ENCODE results near the gene GDF7.

The GDF7 gene

DNA sequence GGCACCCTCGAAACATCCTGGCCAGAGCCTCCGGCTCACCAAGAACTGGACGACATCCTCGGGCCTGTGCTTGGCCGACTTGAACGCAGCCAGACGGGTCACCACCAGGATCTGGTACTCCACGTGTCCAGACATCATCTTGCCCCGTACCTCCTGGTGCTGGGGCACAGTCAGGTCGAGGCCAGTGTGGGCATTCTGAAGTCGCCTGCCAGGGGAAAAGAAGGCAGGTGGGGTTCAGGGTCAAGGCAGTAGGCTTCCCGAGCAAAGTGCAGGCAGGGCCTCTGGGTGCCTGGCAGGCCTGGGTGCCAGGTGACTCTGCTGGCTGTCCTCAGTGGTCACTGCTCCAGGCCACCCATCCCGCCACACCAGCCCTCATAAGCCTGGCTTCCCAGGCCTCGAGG lies 21.6 kb upstream of the GDF7 start:
- no peak for DNase-seq (ENCODE audit: low spot score)

DNA sequence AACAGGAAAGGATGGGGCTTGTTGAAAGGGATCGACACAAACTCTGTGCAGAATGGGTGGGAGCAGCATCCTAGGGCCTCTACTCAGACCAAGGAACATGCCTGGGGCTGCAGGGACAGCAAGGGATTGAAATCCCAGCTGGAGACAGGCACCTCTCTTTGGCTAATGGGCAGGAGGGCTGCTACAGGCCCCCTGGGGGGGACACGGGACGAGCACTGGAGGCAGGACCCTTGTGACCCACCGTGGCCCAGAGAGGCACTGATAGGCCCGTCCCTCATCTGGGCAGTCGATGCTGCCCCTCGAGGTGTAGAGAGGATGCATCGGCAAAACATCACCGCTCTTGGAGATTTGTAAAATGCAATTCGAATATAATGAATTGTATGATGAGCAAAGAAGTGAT lies 21.2 kb upstream of the GDF7 start:
- no peak for DNase-seq (ENCODE audit: low spot score)

DNA sequence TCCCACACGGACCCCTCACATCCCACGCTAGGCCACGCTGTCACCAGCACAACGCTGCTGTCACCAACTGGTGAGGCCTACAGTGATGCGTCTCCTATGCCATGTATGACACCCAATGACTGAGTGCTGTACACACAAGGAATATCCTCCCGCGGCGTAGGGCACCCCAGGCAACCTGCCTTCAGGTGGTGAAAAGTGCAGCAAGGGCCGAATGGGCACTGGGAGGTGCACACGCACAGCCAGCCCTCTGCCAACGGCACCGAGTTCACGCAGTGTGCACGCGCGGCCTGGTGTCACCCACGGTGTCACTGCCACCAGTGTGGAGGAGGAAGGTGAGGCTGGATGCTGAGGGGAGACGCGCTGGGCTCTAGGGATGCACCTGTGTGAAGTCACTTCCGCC lies 20.5 kb upstream of the GDF7 start:
- DNase-seq (ENCODE audit: low spot score): no peak

DNA sequence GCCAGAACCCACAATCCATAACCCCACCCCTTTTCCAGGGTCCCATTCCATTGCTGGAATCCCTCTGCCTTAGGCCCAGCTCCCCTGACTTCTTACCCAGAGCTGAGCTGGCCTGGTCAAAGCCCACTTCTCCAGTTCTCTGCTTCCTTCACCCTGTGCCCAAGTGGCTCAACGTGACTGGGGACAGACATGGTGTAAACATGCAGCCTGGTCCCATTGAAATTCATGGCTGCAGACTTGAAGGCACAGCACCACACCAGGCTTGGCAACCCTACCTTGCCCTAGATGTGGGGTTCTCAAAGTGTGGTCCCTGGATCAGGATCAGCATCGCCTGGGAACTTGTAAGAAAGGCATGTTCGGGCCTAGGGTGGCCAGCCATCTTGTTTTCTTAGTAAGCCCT lies 19.7 kb upstream of the GDF7 start:
- DNase-seq (ENCODE audit: low spot score): no peak

DNA sequence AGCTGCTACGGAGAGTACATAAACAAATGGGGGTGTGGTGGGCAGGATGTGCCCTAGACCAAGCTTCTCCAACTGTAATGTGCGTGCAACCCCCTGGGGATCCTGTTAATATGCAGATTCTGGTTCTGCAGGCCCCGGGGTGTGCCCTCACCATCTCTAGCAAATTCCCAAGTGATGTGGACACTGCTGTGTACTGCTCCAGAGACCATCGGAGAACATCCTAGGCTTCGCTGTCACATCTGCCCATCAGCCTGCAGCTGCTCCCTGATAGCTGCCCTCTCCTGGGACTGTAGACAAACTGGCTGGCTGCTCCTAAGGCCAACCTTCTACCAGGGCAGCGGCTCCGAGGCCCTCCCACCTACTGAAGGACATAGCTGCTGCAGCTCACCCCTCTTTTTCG lies 19.2 kb upstream of the GDF7 start:
- DNase-seq (ENCODE audit: low spot score): no peak

DNA sequence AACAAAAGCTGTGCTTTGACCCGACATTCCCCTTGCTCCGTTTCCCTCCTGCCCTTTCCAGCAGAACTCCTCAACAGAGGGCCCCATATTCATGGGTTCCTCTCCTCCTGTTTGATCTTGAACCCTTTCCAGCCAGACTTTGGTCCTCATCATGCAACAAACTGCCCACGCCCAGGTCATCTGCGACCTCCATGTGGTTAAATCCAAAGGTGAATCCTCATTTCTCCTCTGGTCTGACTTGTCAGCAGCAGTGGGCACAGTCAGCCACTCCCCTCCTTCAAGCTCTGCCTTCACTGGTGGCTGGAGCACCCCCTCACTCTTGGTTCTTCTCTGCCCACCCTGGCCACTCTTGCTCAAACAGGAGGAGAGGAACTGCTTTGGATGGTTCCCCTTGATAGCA lies 18.7 kb upstream of the GDF7 start:
- DNase-seq (ENCODE audit: low spot score): no peak

DNA sequence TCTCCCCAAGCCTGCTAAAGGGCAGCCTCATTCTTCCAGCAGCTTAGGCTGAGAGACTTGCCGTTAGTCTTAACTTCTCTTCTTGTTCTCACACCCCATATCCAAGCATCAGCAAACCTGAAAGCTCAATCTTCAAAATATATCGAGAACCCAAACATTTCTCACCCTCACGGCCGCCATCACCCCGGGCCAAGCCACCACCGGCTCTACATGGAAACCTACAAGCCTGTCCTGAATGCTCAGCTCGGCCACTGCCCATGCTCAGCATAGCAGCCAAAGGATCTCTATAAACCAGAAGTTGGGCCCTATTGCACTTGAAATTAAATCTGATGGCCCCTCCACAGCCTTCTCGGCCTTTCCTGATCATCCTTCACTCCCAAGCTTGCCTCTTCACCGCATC lies 18.1 kb upstream of the GDF7 start:
- no peak for DNase-seq (ENCODE audit: low spot score)

DNA sequence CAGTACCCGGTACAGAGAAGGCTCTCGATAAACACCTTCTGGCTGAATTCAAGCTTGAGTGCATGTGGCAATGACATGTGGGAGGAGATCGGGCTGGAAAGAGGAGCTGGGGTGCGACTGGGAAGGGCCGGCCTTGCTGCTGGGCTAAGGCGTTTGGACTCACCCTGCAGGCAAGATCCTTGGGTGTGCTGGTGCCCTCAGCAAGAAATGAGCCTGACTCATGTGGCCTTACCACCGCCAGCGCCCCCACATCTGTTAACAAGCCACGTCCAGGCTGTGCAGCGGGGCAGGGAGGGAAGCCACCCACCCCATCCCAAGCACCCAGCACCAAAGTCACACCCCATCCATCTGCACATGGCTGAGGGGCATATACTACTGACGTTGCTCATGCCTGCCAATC lies 17.4 kb upstream of the GDF7 start:
- no peak for DNase-seq (ENCODE audit: low spot score)

DNA sequence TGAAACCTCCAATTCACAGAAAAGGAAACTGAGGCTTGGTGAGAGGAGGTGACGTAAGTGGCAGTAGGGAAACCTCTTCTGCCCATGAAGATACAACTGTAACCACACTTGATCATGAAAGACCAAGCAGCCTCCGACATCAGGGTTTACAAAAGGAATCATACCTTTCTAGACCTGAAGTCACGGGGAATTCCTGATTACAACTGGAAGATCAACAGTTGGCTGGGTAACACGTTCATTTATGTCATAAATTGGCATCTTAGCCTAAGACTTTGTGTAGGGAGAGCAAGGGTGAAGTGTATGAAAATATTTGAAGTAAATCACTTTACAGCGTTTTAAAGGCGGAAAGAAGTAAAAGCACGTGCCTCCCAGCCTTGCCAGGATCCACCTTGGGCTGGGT lies 17.0 kb upstream of the GDF7 start:
- no peak for DNase-seq (ENCODE audit: low spot score)

DNA sequence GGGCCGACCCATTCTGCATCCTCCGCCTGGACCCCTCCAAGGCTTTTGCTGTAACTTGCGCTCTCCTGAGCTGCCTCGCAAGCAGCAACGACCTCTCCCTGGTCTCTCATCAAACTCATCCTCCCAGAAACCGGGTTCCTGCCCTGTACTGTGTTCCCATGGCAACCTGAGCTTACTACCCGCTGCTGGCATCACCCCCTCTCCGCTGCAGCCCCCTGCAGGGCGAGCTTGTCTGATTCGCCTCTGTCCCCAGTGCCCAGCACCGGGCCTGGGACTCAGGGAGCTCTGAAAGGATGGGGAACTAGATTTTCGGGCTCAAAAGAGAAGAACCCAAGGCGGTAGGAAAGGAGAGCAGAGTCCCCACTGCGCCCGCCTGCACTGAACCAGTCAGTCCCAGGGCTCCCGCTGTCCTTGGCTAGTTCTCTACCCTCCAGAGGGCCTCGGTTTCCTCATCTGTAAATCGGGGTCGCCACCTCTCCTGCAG lies 16.5 kb upstream of the GDF7 start:
- DNase-seq (ENCODE audit: low spot score): no peak

DNA sequence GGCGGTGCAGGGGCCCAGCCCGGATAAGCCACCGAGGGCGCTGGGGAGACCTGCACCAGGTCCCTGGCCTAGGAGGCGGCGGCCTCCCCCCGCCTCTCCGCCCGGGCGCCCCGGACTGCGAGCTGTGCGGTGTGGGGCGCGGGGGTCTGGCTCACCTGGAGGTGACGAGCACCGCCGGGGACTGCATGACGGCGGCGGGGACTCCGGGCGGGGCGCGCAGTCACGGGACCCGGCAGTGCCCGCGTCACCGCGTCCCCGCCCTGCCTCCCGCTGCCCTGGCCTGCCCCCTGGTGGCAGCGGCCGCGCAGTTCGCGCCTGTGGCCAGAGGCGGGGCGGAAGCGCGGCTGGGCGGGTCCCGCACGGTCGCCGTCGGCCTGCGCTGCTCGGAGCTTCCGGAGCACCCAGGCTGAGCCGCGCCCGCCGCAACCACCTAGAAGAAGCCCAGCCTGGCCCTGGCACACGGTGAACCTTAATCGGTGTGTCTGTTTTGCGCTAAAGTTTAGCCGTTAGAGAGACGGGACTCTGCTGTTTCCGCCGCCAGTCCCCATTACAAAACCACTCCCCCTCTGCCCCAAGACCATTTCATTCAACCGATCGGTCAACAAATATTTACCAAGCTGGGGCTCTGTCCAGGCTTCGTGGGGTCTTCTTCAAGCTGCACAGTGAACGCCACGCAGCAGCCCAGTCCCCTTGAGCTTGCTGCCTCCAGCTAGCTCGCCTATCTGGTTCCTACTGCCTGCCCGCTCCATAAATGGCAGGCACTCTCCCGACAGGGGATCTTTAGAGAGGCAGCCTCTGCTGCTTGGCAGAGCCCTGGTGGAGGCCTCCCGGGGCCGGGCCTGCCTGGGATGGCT lies 15.8 kb upstream of the GDF7 start, which contains the start of gene HS1BP3:
HS1BP3 (minus strand) TSS at position 222 of the 854 bp plus-strand sequence; CDS start at position 187, 35 bp downstream.
- peak; percentile 97 for DNase-seq (ENCODE audit: low spot score)

DNA sequence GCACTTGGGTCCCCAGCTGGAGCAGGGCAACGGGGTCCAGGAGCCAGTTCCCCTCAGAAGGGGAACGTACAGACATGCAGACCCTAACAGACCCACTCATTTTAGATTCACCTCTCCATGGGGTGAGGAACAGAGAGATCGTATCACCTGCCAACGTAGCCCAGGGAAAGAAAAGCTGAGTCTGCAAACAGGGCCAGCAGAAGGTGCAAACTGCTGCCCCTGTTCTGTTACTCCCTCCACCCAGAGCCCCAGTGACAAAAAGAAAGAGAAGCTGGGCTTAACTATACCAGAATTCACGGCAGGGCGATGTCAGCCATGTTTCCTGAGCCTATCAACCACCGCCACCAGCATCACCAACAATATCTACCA lies 15.2 kb upstream of the GDF7 start:
- DNase-seq (ENCODE audit: low spot score): no peak

DNA sequence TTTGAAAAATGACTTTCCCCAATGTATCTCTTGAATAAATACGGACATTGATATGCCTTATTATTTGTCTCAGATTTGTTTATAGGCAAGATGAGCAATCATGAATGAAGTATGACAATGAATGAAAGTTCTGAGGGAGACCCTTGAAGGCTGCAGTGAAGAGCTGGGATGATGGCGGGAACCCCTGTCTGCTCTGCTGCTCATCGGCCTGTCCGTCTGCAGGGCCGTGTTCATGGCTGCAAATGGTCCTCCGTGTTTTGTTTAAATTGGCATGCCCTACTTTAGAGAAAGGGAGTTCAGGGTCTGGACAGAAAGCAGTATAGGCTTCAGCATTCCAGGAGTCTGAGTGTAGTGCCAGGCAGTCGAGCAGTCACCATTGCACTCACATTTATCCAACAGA lies 14.8 kb upstream of the GDF7 start:
- DNase-seq (ENCODE audit: low spot score): no peak

DNA sequence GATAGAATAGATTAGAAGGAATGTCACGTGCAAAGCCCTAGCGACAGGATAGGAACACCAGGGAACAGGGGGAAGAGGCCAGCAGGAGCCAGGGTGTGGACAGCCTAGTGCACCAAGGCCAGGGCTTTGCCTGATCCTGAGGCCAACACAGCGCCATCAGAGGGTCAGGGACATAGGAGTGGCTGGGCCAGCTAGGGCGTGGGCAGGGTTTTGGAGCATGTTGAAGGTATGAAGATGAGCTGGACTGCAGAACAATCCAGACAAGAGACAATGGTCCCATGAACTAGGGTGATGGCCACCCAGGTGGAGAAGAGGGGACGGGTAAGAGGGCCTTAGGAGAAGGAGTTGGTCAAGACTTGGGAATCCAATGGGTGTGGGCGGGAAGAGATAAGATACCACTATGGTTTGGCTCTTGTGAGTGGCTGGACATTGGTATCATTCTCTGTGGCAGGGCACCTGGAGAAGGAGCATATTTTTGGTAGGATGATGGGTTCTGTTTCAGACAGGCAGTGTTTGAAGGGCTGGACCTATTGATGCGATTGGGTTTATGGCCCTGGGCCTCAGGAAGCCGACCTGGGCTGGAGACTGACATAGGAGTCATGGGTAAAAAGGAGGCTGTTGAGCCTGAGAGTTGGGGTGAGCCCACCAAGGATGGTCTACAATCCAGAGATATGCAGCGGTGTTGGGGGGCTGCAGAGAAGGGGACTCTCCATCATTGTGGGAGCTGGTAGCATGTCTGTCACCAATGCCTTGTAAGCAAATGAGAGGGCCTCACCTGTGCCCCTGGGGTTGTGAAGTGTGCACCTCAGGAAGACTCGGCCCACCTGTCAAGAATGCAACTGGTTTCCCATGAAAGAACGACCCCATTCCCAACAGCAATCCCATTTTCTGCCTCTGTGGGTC lies 14.0 kb upstream of the GDF7 start:
- no peak for DNase-seq (ENCODE audit: low spot score)

DNA sequence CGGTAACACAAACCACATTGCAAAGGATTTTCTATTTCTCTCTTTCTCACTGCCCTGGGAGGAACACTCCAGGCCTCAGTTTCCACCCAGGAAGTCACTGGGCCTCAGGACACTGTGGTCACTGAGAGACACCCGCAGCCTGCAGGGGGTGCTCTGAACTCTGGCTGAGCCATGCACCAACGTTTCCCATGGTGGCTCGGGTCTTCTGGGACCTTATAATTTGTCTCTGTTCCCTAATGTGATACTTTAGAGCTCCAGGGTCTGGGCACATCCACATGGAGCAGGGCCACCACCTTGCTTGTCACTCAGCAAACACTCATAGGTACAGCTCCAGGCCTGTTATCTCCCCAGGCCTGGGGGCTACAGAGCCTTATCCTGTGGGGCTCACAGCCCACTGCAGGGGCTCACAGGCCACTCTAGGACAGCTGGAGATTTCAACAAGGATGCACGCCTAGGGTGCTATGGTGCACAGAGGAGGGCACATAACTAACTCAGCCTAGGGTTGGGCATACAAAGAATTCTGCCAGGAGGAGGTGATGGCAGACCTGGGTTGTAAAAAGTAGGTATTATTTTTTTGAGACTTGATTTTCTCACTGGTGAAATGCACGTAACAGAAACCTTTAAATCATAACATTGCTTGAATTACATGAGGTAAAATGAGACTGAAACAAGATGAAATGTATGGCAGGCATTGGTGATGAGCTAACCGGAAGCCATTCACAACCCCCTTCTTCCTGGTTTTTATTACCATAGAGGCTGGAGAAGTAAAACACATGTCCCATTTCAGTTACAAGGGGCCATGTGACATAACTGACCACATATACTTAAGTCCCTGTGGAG lies 13.0 kb upstream of the GDF7 start:
- DNase-seq (ENCODE audit: low spot score): no peak

DNA sequence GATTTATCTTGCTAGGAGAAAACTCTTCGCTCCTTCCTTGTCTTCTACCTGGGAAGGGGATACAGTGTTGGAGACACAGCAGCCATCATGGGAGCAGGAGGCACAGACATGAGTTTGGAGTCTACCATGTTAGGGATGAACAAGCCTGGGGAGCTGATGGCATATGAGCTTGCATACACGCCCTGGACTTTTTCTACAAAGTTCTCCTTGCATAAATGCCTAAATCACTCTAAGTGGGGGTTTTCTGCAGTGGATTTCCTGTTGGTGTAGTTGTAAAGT lies 12.5 kb upstream of the GDF7 start:
- DNase-seq (ENCODE audit: low spot score): no peak

DNA sequence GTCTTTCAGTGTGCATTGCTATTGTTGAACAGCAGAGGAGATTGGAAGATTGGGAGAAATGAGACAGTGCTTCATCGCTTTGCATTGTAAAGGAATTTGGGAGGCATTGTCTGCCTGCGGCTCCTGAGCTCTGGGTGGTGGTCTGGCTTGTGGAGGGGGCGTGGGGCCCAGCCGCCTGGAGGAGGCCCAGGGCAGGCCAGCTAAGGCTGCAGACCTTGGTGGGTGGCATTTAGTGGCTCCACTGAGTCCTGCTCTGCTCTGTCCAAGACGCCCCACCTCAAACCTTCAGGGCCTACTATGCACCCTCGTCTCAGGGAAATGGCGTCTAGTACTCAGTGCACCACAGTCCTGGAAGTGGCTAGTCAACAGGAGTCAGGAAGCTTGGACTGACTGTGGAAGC lies 10.4 kb upstream of the GDF7 start:
- no peak for DNase-seq (ENCODE audit: low spot score)

DNA sequence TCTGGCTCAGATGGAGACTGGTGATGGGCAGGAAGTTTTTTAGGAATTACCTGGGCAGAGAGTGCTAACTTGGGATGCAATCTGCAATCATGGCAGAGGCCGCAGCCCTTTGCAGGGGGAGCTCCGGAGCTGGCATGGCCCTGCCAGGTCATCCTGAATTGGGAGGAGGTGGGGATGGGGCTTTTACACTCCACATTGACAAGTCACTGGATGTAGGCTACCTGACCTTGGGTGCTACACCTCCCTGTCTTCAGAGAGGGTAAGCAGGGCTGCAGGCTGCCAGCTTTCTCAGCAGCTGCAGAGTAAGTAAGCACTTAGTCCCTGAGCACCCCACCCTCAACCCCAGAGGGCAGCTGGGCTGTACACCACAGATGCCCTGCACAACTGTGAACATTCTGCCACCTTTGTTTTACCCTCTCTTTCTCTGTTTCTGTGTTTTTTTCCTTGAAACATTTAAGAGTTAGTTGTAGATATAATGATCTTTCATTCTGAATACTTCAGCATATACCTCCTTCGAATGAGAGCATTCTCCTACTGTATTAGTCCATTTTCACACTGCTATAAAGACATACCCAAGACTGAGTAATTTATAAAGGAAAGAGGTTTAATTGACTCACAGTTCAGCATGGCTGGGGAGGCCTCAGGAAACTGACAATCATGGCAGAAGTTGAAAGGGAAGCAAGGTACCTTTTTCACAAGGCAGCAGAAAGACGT lies 9.3 kb upstream of the GDF7 start:
- no peak for DNase-seq (ENCODE audit: low spot score)

DNA sequence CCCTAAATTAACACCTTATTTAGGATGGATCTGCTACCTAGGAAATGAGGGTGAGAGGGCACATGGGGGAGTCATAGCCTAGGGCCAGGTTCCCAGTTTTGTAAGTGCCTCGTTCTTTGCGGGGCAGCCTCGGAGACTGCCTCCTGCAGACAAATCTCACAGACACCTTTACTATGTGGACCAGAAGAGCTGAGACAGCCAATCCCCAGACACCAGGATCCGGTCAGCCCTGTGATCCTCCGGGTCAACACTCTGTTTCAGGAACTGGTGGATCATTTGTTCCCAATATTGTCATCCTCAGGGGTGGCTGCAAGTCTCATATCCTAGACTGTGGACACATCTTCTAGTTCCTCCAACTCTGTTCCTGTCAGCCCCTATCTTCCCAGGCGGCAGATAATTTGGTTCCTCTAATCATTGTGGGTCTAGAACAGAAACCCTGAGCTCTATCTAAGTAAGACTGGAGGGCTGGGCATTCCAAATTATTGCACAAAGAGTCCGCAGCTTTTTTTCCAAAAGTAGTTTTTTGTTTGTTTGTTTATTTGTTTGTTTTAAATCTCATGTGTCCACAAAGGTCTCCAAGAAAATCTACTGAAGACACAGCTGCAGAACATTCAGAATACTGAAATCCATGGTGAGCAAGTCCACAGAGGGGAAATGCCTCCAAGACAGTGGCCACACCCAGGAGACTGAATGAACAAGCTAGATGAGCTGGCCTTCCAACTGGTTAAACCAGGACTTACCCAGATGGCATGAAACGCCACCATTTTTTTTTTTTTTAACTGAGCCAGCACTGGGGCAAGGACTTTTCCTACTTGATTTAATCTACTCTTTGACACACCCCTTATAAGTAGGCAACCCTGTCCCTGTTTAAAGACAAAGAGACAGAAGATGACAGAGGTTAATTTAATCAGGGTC lies 6.2 kb upstream of the GDF7 start:
- no peak for DNase-seq (ENCODE audit: low spot score)

DNA sequence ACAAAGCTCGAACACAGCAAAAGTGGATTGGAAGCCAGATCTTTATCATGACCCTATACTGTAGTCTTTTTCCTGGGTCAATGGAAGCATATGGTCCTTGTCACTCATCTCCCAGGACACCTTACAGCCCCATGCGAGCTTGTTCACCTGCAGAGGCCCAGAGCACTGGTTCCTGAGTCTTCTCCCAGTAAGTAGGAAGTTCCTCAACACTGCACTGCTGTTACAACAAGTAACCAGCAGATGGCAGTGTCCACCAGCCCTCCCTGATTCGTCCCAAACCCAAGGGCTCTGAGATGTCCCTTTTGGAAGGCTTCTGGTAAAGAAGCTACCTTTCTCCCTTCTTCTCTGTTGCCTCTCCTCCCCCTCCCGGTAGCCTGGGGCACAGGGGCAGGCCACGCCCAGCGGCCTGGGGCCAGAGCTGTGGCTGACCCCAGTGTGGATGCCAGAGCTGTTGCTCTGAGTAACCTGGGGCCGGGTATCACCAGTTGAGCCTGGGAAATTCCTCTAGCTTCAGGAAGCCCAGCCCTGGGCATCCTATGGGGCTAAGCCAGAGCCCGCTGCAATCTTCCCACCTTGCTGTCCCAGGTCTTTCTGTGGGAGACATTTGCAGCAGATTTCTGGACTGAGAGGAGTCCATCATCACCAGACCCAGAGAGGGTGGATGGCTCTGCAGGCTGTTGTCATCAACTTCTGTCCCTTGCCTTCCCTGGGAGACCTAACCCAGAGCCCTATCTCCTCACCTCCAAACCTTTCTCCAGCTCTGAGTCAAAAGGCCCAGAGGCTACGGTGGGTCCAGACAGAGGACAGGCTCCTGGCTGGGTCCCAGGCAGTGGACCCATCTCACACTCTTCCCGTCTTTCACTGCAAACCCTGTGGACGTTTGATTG lies 5.3 kb upstream of the GDF7 start:
- DNase-seq (ENCODE audit: low spot score): peak; percentile 71
